GM12878 (cell line): ENCODE data around the gene C1QTNF5. TPM values are rescaled to one million over a fixed set of nuclear protein-coding genes. Genes with fewer than 3 reads are reported as not detected.

Experiments used
- ATAC-seq: fragments of 200-7000 bp; cut with Tn5 transposase; 3 replicates; pipeline ENCODE4 v1.9.1; 2020; ENCODE audit warnings: mild to moderate bottlenecking, moderate library complexity
- BruUV-seq: library from RNA; stranded (reverse); fragments of 400-500 nt; replicated peaks from 2 replicates; lab custom pipeline; 2021; lab: Mats Ljungman, UMichigan
- CTCF ChIA-PET: fragments of 300-600 bp; sonication (Branson Sonifier 250); formaldehyde crosslinking; extraction: SDS; loops from one replicate; lab custom pipeline; 2021; ENCODE audit warnings: inconsistent platforms; lab: Yijun Ruan, JAX
- POLR2A ChIA-PET: fragments of 350-600 bp; formaldehyde crosslinking; extraction: SDS; loops from one replicate; lab custom pipeline; 2021; ENCODE audit warnings: inconsistent platforms; lab: Charles Lee
- RAD21 ChIA-PET: fragments of 300-600 bp; sonication (Branson Sonifier 250); formaldehyde crosslinking; loops from one replicate; lab custom pipeline; 2023; ENCODE audit warnings: antibody characterized with exemption; ENCODE audit not compliant: unreplicated experiment; lab: Charles Lee
- SMC1A ChIA-PET: fragments of 300-600 bp; sonication (Branson Sonifier 250); formaldehyde crosslinking; loops from one replicate; lab custom pipeline; 2023; ENCODE audit not compliant: unreplicated experiment, uncharacterized antibody; lab: Charles Lee
- DNase-seq: peaks from one replicate; pipeline ENCODE4 v3.0.0-alpha.2; 2011; ENCODE audit warnings: low read depth, low spot score
- FAIRE-seq: peaks from 3 replicates; lab custom pipeline; 2011; peaks lifted over from hg19 to GRCh38; lab: Jason Lieb, UNC
- H2AFZ ChIP-seq: 2 replicates; pipeline ENCODE4 v1.6.0; 2011; ENCODE audit warnings: low read depth, low read length, control low read depth; ENCODE audit not compliant: control insufficient read depth
- H3K27ac ChIP-seq: 2 replicates; pipeline ENCODE4 v1.5.1; 2011; ENCODE audit warnings: control low read depth; ENCODE audit not compliant: control insufficient read depth, insufficient read depth
- H3K27me3 ChIP-seq, 2 experiments: replicated peaks in 1 of 2; 2 replicates each; pipeline versions ENCODE4 v1.6.0 to v1.6.1; 2011; ENCODE audit warnings: low read length in 1 of 2; ENCODE audit not compliant: control insufficient read depth in 2 of 2, insufficient read depth in 2 of 2
- H3K36me3 ChIP-seq, 2 experiments: 2 replicates each; pipeline ENCODE4 v1.5.1; 2011; ENCODE audit warnings: low read length in 1 of 2; ENCODE audit not compliant: control insufficient read depth in 2 of 2, insufficient read depth in 2 of 2
- H3K4me1 ChIP-seq: 2 replicates; pipeline ENCODE4 v1.6.1; 2011; ENCODE audit warnings: mild to moderate bottlenecking, low read length, moderate library complexity, mixed read lengths; ENCODE audit not compliant: control insufficient read depth, insufficient read depth
- H3K4me2 ChIP-seq: 2 replicates; pipeline ENCODE4 v1.6.0; 2011; ENCODE audit warnings: control low read depth; ENCODE audit not compliant: control insufficient read depth, insufficient read depth
- H3K4me3 ChIP-seq: fragments of 200-600 bp; sonication (generic); 2 replicates; pipeline ENCODE4 v1.5.1; 2016
- H3K79me2 ChIP-seq: 2 replicates; pipeline ENCODE4 v1.6.0; 2011; ENCODE audit warnings: low read length; ENCODE audit not compliant: control insufficient read depth, insufficient read depth
- H3K9ac ChIP-seq: 2 replicates; pipeline ENCODE4 v1.8.0; 2011; ENCODE audit warnings: low read length, control low read depth, mixed read lengths; ENCODE audit not compliant: control insufficient read depth, insufficient read depth
- H3K9me3 ChIP-seq: replicated peaks from 3 replicates; pipeline ENCODE4 v1.5.1; 2011; ENCODE audit warnings: mild to moderate bottlenecking, low read length; ENCODE audit not compliant: control insufficient read depth, insufficient read depth
- H4K20me1 ChIP-seq: 2 replicates; pipeline ENCODE4 v1.6.0; 2011; ENCODE audit not compliant: control insufficient read depth, insufficient read depth
- FOXM1 ChIP-seq: IDR thresholded peaks from 2 replicates; pipeline ENCODE4 v1.6.1; 2012; ENCODE audit warnings: low read depth, mild to moderate bottlenecking, inconsistent platforms, low read length, moderate library complexity
- TARDBP ChIP-seq: IDR thresholded peaks from 2 replicates; pipeline ENCODE4 v1.6.1; 2016; ENCODE audit warnings: borderline replicate concordance
- TCF12 ChIP-seq: IDR thresholded peaks from 2 replicates; pipeline ENCODE4 v1.6.1; 2011; ENCODE audit warnings: low read depth, mild to moderate bottlenecking, low read length
- ZZZ3 ChIP-seq: IDR thresholded peaks from 2 replicates; pipeline ENCODE4 v1.6.1; 2011; ENCODE audit warnings: low read depth; ENCODE audit not compliant: control insufficient read depth, insufficient read length
- WGBS: methylation state at CpG from one replicate; pipeline ENCODE4 v1.1.6; 2016; ENCODE audit warnings: low lambda C conversion rate; ENCODE audit not compliant: insufficient replicate concordance, insufficient coverage; ENCODE audit errors: missing lambda C conversion rate; 5-methylcytosine and 5-hydroxymethylcytosine counted together
- in situ Hi-C: fragments of 300-500 bp; cut with MboI; formaldehyde crosslinking; loops from 9 replicates; pipeline ENCODE4 v1.14.3; 2018; ENCODE audit warnings: mixed read lengths
- intact Hi-C: fragments of 100-400 bp; cut with micrococcal nuclease; formaldehyde crosslinking; loops from one replicate; pipeline ENCODE4 v1.14.2; 2022; ENCODE audit not compliant: unreplicated experiment
- polyA plus RNA-seq, 11 experiments: library from polyadenylated mRNA; depleted of rRNA in 4 of 11; unstranded in 6 of 11; stranded (reverse) in 5 of 11; fragments of >200 nt; fragmentation: Nextera tagmentation in 4 of 11; fragmentation: Illumina TruSeq in 1 of 11; extraction: Ambion mirVana in 4 of 11; extraction: Trizol in 1 of 11; gene quantifications; 1 replicate in 1 of 11; 2 replicates in 10 of 11; pipeline versions ENCODE4 v1.2.1 to v1.2.3, GENCODE V29; 2011 to 2016; ENCODE audit warnings: inconsistent platforms in 2 of 11, missing spikeins in 2 of 11, low read depth in 1 of 11
- total RNA-seq, 4 experiments: library from RNA; depleted of rRNA in 3 of 4; stranded (reverse); fragments of >200 nt in 3 of 4; fragmentation: Illumina TruSeq in 1 of 4; extraction: Trizol in 1 of 4; gene quantifications; 2 replicates each; pipeline versions ENCODE4 v1.2.1 to v1.2.3, GENCODE V29; 2013 to 2021
- TF ChIP-seq, protein P1 (sequence below): fragments of 450-650 bp; IDR thresholded peaks from 2 replicates; pipeline ENCODE4 v1.6.1; 2017; ENCODE audit warnings: mild to moderate bottlenecking, moderate library complexity

The C1QTNF5 gene
- total and polyA plus RNA-seq, 10 of the 15 experiments (the other 5 are each of a cell fraction or from before 2014, with no cell fraction given), result not detected

DNA sequence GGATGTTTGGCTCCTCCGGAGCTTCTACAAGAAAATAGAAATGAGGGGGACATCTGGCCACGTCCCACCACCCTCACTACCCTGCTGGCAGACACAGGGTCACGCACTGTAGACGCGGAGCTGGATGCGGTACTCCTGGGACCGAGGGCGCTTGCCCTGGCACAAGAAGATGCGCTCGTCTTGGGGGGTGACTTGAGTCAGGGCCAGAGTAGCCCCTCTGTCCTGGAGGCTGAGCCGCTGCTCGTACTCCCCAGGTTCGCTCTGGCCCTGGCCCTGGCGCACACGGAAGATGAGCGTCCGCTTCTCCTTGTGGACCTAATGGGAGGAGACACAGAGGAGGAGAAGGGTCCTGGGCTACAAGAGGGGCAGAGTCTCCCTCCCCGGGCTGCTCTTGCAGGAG lies 26.0 kb downstream of the C1QTNF5 start:
- H3K9me3 ChIP-seq, result no peaks in the 10 kb centered on the region
- H3K36me3 ChIP-seq, result peaks cover 0 to 8% of the 10 kb centered on the region in 2 experiments; a peak in 1 of 4 replicates
- intact Hi-C loops, result no loop called here
- TF ChIP-seq TCF12, result no peak
- no peak for TF ChIP-seq ZZZ3
- TF ChIP-seq, protein P1, sequence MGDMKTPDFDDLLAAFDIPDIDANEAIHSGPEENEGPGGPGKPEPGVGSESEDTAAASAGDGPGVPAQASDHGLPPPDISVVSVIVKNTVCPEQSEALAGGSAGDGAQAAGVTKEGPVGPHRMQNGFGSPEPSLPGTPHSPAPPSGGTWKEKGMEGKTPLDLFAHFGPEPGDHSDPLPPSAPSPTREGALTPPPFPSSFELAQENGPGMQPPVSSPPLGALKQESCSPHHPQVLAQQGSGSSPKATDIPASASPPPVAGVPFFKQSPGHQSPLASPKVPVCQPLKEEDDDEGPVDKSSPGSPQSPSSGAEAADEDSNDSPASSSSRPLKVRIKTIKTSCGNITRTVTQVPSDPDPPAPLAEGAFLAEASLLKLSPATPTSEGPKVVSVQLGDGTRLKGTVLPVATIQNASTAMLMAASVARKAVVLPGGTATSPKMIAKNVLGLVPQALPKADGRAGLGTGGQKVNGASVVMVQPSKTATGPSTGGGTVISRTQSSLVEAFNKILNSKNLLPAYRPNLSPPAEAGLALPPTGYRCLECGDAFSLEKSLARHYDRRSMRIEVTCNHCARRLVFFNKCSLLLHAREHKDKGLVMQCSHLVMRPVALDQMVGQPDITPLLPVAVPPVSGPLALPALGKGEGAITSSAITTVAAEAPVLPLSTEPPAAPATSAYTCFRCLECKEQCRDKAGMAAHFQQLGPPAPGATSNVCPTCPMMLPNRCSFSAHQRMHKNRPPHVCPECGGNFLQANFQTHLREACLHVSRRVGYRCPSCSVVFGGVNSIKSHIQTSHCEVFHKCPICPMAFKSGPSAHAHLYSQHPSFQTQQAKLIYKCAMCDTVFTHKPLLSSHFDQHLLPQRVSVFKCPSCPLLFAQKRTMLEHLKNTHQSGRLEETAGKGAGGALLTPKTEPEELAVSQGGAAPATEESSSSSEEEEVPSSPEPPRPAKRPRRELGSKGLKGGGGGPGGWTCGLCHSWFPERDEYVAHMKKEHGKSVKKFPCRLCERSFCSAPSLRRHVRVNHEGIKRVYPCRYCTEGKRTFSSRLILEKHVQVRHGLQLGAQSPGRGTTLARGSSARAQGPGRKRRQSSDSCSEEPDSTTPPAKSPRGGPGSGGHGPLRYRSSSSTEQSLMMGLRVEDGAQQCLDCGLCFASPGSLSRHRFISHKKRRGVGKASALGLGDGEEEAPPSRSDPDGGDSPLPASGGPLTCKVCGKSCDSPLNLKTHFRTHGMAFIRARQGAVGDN, result no peak
- no peak for TF ChIP-seq FOXM1
- TF ChIP-seq TARDBP, result no peak
- TF ChIP-seq, all 136 proteins: peak for 0
- ChIA-PET SMC1A (interaction anchor here (0.5 to 1.6 kb wide), 4 partner anchors 8 to 51 kb away, joined by 3 read pairs; no protein-coding TSS in a partner anchor), CTCF (interaction anchor here (1.2 to 2.8 kb wide), 3 partner anchors 9 to 24 kb away, joined by 4 to 11 read pairs (median 8); no protein-coding TSS in a partner anchor), RAD21 (interaction anchor here (0.6 to 2.1 kb wide), 5 partner anchors 8 to 146 kb away, joined by 3 to 4 read pairs (median 3); no protein-coding TSS in a partner anchor), POLR2A (no interaction called here)
- no peak overlapping the region for H3K27ac ChIP-seq
- BruUV-seq, result no TSS peak
- H3K27me3 ChIP-seq, result peaks cover 1 to 15% of the 10 kb centered on the region in 2 experiments; a peak in 3 of 4 replicates
- H4K20me1 ChIP-seq, result no peaks in the 10 kb centered on the region
- H2AFZ ChIP-seq, result no peak overlapping the region
- peaks cover 31% of the 10 kb centered on the region for H3K4me1 ChIP-seq
- in situ Hi-C loops, result no loop called here
- DNase-seq, result no peak
- no peak overlapping the region for H3K4me3 ChIP-seq
- no peak overlapping the region for H3K9ac ChIP-seq
- no peaks in the 10 kb centered on the region for H3K79me2 ChIP-seq
- WGBS, result 86% methylated on average over 18 of the region's 18 CpGs
- no peak for ATAC-seq
- FAIRE-seq, result no peak
- H3K4me2 ChIP-seq, result no peak overlapping the region; the same call in 1 of the 2 replicates
